GM12878 (cell line): ENCODE measurements around the gene SSBP3.
"Not testable (repeated sequence)": the region's sequence is repeated elsewhere in the genome, so short reads cannot be mapped to it uniquely, and the experiment has no call there.

ENCODE experiments used
- CBFB ChIP-seq: IDR thresholded peaks from 2 replicates; pipeline ENCODE4 v1.6.1; 2016; ENCODE audit warnings: antibody characterized with exemption, low read depth
- CTCF ChIP-seq, 3 experiments: IDR thresholded peaks in 2 of 3; conservative IDR thresholded peaks in 1 of 3; 2 replicates each; pipeline ENCODE4 v1.5.1; 2011; ENCODE audit warnings: low read depth in 3 of 3, low read length in 3 of 3, mild to moderate bottlenecking in 3 of 3, control low read depth in 2 of 3, moderate library complexity in 2 of 3, inconsistent platforms in 1 of 3, mixed read lengths in 1 of 3; ENCODE audit not compliant: control insufficient read depth in 2 of 3, insufficient read depth in 1 of 3; ENCODE audit errors: extremely low read depth in 1 of 3
- PML ChIP-seq: IDR thresholded peaks from 2 replicates; pipeline ENCODE4 v1.6.1; 2012; ENCODE audit warnings: low read length, inconsistent platforms
- POLR2AphosphoS5 ChIP-seq: IDR thresholded peaks from 2 replicates; pipeline ENCODE4 v1.6.1; 2011; ENCODE audit warnings: mild to moderate bottlenecking, low read length, inconsistent platforms
- ZBTB40 ChIP-seq: fragments of 450-650 bp; IDR thresholded peaks from 2 replicates; pipeline ENCODE4 v1.6.1; 2016; ENCODE audit warnings: mild to moderate bottlenecking, moderate library complexity, borderline replicate concordance

DNA sequence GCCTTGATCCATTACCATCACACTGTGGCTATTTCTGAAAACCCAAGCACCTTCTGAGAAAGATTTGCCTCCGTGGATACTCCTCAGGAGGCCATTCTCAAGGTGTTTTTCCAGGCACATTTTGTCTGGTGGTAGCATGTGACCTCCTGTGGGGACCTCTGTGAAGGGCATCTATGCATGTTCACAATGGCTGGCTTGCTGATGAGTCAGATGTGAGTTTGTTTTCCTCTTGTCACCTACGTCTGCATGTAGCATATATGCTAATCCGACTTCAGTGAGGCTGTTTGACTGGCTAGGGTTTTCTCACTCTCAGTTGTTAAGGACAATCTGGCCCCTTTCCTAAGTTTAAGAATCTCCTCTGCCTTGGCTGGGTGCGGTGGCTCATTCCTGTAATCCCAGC, 198.3 kb downstream of the SSBP3 start:
- TF ChIP-seq POLR2AphosphoS5; CTCF (IDR thresholded peaks at IDR 0.05 in 2 of 3, conservative IDR thresholded peaks at IDR 0.05 in 1 of 3; ENCODE audit: control insufficient read depth in 2 of 3, extremely low read depth in 1 of 3, insufficient read depth in 1 of 3, low read depth in 3 of 3, low read length in 3 of 3); ZBTB40; CBFB; PML: not testable (repeated sequence)
